Fibroblast of lung (primary cell): ENCODE measurements around the gene DPYD.

Source experiments
- EZH2 ChIP-seq: IDR thresholded peaks from 2 replicates; pipeline ENCODE4 v1.5.1; 2012; ENCODE audit warnings: low read length, control low read depth, mild to moderate bottlenecking; ENCODE audit errors: missing control alignments
- TF ChIP-seq, protein P1 (sequence below), 2 donors: IDR thresholded peaks in 1 of 2; conservative IDR thresholded peaks in 1 of 2; 1 replicate in 1 of 2; 2 replicates in 1 of 2; pipeline ENCODE4 v1.5.1; 2011 to 2012; ENCODE audit warnings: low read length in 2 of 2, control low read depth in 1 of 2, inconsistent platforms in 1 of 2, low read depth in 1 of 2, mild to moderate bottlenecking in 1 of 2

DNA sequence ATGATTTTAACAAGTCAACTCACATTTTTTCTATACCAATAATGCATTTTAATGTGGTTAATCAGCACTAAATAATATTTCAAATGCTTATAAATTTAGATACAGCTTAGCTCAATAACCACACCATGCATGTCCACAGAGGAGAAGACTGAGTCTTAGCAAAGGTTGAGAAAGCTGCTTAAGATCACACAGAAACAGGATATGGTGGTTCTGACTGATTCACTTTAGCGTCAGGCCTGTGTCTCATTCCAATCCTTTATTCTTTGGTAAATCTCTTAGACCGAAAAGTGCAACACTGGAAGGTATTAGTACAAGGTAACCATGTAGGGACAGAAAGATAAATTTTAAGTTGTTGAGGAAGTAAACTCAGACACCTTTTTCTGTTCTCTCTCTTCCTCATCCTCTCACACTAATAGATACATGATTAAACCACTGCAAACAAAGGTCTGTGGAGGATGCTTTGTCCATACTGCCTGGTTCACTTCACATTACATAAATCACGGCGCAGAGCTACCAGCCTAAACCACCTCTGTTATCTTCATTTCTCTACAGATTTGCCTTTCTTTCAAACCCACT, 139.0 kb downstream of the DPYD start:
- TF ChIP-seq, protein P1, sequence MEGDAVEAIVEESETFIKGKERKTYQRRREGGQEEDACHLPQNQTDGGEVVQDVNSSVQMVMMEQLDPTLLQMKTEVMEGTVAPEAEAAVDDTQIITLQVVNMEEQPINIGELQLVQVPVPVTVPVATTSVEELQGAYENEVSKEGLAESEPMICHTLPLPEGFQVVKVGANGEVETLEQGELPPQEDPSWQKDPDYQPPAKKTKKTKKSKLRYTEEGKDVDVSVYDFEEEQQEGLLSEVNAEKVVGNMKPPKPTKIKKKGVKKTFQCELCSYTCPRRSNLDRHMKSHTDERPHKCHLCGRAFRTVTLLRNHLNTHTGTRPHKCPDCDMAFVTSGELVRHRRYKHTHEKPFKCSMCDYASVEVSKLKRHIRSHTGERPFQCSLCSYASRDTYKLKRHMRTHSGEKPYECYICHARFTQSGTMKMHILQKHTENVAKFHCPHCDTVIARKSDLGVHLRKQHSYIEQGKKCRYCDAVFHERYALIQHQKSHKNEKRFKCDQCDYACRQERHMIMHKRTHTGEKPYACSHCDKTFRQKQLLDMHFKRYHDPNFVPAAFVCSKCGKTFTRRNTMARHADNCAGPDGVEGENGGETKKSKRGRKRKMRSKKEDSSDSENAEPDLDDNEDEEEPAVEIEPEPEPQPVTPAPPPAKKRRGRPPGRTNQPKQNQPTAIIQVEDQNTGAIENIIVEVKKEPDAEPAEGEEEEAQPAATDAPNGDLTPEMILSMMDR (conservative IDR thresholded peaks at IDR 0.05 in 1 of 2, IDR thresholded peaks at IDR 0.05 in 1 of 2; ENCODE audit: low read depth in 1 of 2, low read length in 2 of 2), result no peak
- TF ChIP-seq EZH2, result no peak
